ENCODE measurements around the gene TGM1. TPM values are rescaled to one million over a fixed set of nuclear protein-coding genes. Genes with fewer than 3 reads are reported as not detected.

Gene TGM1
- total and polyA plus RNA-seq, 10 of the 15 experiments (the other 5 are each of a cell fraction or from before 2014, with no cell fraction given), result 0.05 to 5.9 (median 1.8) TPM

DNA sequence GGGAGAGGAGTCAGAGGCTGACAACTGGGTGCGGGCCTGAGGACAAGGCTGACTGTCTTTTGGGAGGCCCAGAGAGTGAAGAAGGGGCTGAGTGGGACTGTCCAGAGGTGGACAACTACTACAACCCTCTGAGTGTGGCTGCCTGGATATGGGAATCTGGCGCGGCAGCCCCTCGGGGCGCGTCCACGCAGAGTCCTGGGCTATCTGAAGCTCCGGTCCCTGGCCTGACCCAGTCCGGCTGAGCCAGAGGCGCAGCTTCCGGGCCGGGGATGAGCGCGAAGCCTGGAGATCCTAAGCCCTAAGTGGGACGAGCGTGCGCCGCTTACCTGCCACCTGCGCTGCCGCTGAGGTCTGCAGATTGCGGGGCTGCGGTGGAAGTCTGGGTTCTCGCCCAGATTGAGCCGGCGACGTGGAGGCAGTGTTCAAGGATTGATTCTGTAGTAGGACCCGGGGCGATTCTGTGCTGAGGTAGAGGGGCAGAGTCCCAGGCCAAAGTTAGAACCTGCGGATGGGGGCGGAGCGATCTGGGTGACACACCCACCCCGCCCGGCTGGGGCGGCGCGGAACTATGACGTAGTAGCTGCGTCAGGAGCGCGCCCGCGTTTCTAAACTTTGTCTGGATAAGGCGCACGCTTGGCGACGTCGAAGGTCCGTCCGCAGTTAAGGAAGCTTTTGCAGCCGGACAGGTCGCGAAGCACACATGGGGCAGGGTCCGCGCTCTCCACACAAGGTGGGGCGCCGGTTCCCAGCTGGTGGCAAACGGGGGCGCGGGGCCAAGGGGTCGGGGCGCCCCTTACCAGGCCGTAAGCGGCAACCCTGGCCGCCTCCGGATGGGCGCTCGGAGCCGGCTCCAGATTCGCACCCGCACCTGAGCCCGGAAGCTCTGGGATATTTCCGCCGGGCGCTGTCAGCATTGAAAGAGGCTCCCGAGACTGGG lies 36.5 kb upstream of the TGM1 start, which contains the start of the genes DHRS1 and NOP9 (continued):
- TF ChIP-seq NR2C1 (IDR thresholded peaks at IDR 0.05) (peak; percentile 23; the same call in 1 of the 2 replicates), GABPA (IDR thresholded peaks at IDR 0.05; ENCODE audit: low read depth) (0 out of 2 replicates have a peak, but pooled peaks have one; percentile 29), TCF3 (IDR thresholded peaks at IDR 0.05; ENCODE audit: borderline replicate concordance, insufficient read depth, low read depth, low read length) (no peak), ZNF274 (IDR thresholded peaks at IDR 0.05; ENCODE audit: insufficient read depth, insufficient read length) (no peak), ZNF24 (IDR thresholded peaks at IDR 0.05) (no peak), CBX3 (IDR thresholded peaks at IDR 0.05; ENCODE audit: borderline replicate concordance, low read depth) (no peak), EP300 (IDR thresholded peaks at IDR 0.05; ENCODE audit: borderline replicate concordance in 1 of 2, control insufficient read depth in 1 of 2, low read depth in 2 of 2, low read length in 2 of 2) (no peak), KDM1A (IDR thresholded peaks at IDR 0.05; ENCODE audit: borderline replicate concordance) (no peak), PAX5 (IDR thresholded peaks at IDR 0.05; ENCODE audit: borderline replicate concordance, low read depth, low read length) (0 out of 2 replicates have a peak, but pooled peaks have one; percentile 17), ATF7 (IDR thresholded peaks at IDR 0.05; ENCODE audit: low read depth) (peak; percentile 81), SUZ12 (IDR thresholded peaks at IDR 0.05; ENCODE audit: unreplicated experiment) (no peak), SMAD1 (IDR thresholded peaks at IDR 0.05; ENCODE audit: low read depth, partially characterized antibody) (no peak)
- TF ChIP-seq, protein P1, sequence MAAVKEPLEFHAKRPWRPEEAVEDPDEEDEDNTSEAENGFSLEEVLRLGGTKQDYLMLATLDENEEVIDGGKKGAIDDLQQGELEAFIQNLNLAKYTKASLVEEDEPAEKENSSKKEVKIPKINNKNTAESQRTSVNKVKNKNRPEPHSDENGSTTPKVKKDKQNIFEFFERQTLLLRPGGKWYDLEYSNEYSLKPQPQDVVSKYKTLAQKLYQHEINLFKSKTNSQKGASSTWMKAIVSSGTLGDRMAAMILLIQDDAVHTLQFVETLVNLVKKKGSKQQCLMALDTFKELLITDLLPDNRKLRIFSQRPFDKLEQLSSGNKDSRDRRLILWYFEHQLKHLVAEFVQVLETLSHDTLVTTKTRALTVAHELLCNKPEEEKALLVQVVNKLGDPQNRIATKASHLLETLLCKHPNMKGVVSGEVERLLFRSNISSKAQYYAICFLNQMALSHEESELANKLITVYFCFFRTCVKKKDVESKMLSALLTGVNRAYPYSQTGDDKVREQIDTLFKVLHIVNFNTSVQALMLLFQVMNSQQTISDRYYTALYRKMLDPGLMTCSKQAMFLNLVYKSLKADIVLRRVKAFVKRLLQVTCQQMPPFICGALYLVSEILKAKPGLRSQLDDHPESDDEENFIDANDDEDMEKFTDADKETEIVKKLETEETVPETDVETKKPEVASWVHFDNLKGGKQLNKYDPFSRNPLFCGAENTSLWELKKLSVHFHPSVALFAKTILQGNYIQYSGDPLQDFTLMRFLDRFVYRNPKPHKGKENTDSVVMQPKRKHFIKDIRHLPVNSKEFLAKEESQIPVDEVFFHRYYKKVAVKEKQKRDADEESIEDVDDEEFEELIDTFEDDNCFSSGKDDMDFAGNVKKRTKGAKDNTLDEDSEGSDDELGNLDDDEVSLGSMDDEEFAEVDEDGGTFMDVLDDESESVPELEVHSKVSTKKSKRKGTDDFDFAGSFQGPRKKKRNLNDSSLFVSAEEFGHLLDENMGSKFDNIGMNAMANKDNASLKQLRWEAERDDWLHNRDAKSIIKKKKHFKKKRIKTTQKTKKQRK (IDR thresholded peaks at IDR 0.05; ENCODE audit: low read depth, low read length), result no peak
- TF ChIP-seq, protein P2, sequence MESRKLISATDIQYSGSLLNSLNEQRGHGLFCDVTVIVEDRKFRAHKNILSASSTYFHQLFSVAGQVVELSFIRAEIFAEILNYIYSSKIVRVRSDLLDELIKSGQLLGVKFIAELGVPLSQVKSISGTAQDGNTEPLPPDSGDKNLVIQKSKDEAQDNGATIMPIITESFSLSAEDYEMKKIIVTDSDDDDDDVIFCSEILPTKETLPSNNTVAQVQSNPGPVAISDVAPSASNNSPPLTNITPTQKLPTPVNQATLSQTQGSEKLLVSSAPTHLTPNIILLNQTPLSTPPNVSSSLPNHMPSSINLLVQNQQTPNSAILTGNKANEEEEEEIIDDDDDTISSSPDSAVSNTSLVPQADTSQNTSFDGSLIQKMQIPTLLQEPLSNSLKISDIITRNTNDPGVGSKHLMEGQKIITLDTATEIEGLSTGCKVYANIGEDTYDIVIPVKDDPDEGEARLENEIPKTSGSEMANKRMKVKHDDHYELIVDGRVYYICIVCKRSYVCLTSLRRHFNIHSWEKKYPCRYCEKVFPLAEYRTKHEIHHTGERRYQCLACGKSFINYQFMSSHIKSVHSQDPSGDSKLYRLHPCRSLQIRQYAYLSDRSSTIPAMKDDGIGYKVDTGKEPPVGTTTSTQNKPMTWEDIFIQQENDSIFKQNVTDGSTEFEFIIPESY (IDR thresholded peaks at IDR 0.05), result no peak
- TF ChIP-seq, protein P3, sequence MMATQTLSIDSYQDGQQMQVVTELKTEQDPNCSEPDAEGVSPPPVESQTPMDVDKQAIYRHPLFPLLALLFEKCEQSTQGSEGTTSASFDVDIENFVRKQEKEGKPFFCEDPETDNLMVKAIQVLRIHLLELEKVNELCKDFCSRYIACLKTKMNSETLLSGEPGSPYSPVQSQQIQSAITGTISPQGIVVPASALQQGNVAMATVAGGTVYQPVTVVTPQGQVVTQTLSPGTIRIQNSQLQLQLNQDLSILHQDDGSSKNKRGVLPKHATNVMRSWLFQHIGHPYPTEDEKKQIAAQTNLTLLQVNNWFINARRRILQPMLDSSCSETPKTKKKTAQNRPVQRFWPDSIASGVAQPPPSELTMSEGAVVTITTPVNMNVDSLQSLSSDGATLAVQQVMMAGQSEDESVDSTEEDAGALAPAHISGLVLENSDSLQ (IDR thresholded peaks at IDR 0.05), result no peak
- TF ChIP-seq, protein P4, sequence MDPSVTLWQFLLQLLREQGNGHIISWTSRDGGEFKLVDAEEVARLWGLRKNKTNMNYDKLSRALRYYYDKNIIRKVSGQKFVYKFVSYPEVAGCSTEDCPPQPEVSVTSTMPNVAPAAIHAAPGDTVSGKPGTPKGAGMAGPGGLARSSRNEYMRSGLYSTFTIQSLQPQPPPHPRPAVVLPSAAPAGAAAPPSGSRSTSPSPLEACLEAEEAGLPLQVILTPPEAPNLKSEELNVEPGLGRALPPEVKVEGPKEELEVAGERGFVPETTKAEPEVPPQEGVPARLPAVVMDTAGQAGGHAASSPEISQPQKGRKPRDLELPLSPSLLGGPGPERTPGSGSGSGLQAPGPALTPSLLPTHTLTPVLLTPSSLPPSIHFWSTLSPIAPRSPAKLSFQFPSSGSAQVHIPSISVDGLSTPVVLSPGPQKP (IDR thresholded peaks at IDR 0.05; ENCODE audit: low read depth, low read length), result no peak
- TF ChIP-seq, protein P5, sequence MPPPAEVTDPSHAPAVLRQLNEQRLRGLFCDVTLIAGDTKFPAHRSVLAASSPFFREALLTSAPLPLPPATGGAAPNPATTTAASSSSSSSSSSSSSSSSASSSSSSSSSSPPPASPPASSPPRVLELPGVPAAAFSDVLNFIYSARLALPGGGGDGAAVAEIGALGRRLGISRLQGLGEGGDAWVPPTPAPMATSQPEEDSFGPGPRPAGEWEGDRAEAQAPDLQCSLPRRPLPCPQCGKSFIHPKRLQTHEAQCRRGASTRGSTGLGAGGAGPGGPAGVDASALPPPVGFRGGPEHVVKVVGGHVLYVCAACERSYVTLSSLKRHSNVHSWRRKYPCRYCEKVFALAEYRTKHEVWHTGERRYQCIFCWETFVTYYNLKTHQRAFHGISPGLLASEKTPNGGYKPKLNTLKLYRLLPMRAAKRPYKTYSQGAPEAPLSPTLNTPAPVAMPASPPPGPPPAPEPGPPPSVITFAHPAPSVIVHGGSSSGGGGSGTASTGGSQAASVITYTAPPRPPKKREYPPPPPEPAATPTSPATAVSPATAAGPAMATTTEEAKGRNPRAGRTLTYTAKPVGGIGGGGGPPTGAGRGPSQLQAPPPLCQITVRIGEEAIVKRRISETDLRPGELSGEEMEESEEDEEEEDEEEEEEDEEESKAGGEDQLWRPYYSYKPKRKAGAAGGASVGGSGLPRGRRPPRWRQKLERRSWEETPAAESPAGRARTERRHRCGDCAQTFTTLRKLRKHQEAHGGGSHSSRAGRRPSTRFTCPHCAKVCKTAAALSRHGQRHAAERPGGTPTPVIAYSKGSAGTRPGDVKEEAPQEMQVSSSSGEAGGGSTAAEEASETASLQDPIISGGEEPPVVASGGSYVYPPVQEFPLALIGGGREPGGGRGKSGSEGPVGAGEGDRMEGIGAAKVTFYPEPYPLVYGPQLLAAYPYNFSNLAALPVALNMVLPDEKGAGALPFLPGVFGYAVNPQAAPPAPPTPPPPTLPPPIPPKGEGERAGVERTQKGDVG (CRISPR knock-in tag; IDR thresholded peaks at IDR 0.05), result no peak
